Jurkat, Clone E6-1 (cell line): ENCODE data around the gene RMI2.

ENCODE experiments used
- DNase-seq: peaks from one replicate; pipeline ENCODE4 v3.0.0-alpha.2; 2011; ENCODE audit warnings: low read depth, low spot score
- H3K4me3 ChIP-seq: 2 replicates; pipeline ENCODE4 v1.5.1; 2011; ENCODE audit warnings: mild to moderate bottlenecking, low read length, control low read depth, moderate library complexity

The RMI2 gene

GRCh38 chr16:11392041-11392581 lies 46.9 kb downstream of the RMI2 start:
- no peak for DNase-seq
- H3K4me3 ChIP-seq: no peak overlapping the region

- no peak overlapping the region for H3K4me3 ChIP-seq
- DNase-seq: no peak
Measured at GRCh38 chr16:11393366-11393765, 48.1 kb downstream of the RMI2 start.

GRCh38 chr16:11393861-11394592 lies 48.8 kb downstream of the RMI2 start:
- DNase-seq: no peak
- H3K4me3 ChIP-seq: no peak overlapping the region

GRCh38 chr16:11394593-11394960 lies 49.3 kb downstream of the RMI2 start:
- no peak overlapping the region for H3K4me3 ChIP-seq
- no peak for DNase-seq

GRCh38 chr16:11395008-11395948 lies 50.0 kb downstream of the RMI2 start:
- no peak overlapping the region for H3K4me3 ChIP-seq
- no peak for DNase-seq

- no peak for DNase-seq
Measured at GRCh38 chr16:11395949-11396240, 50.6 kb downstream of the RMI2 start.

GRCh38 chr16:11396241-11397048 lies 51.2 kb downstream of the RMI2 start:
- DNase-seq: no peak
- no peak overlapping the region for H3K4me3 ChIP-seq

More at GRCh38 chr16:11395949-11396240, 50.6 kb downstream of the RMI2 start:
- no peak overlapping the region for H3K4me3 ChIP-seq

GRCh38 chr16:11398136-11398535 lies 52.9 kb downstream of the RMI2 start:
- H3K4me3 ChIP-seq: no peak overlapping the region

GRCh38 chr16:11398851-11399250 lies 53.6 kb downstream of the RMI2 start:
- no peak for DNase-seq
- no peak overlapping the region for H3K4me3 ChIP-seq

More at GRCh38 chr16:11398136-11398535, 52.9 kb downstream of the RMI2 start:
- DNase-seq: no peak

- no peak overlapping the region for H3K4me3 ChIP-seq
- no peak for DNase-seq
Measured at GRCh38 chr16:11399261-11399831, 54.1 kb downstream of the RMI2 start.

GRCh38 chr16:11400076-11400475 lies 54.8 kb downstream of the RMI2 start:
- no peak overlapping the region for H3K4me3 ChIP-seq
- no peak for DNase-seq
